Kidney (tissue), 14 donors: Measurements from ENCODE around the gene CLRN3. TPM values are rescaled to one million over a fixed set of nuclear protein-coding genes. Genes with fewer than 3 reads are reported as not detected.

Source experiments
- DNase-seq, 5 donors: peaks; one replicate each; pipeline ENCODE4 v3.0.0-alpha.2; 2013 to 2020
- FAIRE-seq: peaks from 2 replicates; lab custom pipeline; 2012; peaks lifted over from hg19 to GRCh38; lab: Jason Lieb, UNC
- H3K27ac ChIP-seq, 2 donors: one replicate each; pipeline ENCODE4 v1.7.0; 2013; ENCODE audit warnings: low read depth in 2 of 2, low read length in 2 of 2, inconsistent platforms in 1 of 2
- H3K27me3 ChIP-seq: one replicate; pipeline ENCODE4 v1.7.1; 2013; ENCODE audit warnings: low read length, inconsistent platforms; ENCODE audit not compliant: control insufficient read depth, insufficient read depth
- H3K36me3 ChIP-seq, 3 donors: one replicate each; pipeline versions ENCODE4 v1.7.0 to v1.7.1; 2013; ENCODE audit warnings: low read length in 3 of 3, control low read depth in 1 of 3, inconsistent platforms in 1 of 3; ENCODE audit not compliant: insufficient read depth in 3 of 3, control insufficient read depth in 2 of 3
- H3K4me1 ChIP-seq, 3 donors: one replicate each; pipeline versions ENCODE4 v1.7.0 to v1.7.1; 2013; ENCODE audit warnings: low read length in 3 of 3, inconsistent platforms in 1 of 3, low read depth in 1 of 3; ENCODE audit not compliant: control insufficient read depth in 2 of 3, insufficient read depth in 2 of 3
- H3K4me3 ChIP-seq, 3 donors: one replicate each; pipeline versions ENCODE4 v1.7.0 to v1.8.1; 2013; ENCODE audit warnings: low read length in 3 of 3, control low read depth in 1 of 3, inconsistent platforms in 1 of 3
- H3K9ac ChIP-seq, 3 donors: one replicate each; pipeline versions ENCODE4 v1.7.0 to v1.7.1; 2013; ENCODE audit warnings: low read length in 3 of 3, control low read depth in 1 of 3, inconsistent platforms in 1 of 3
- H3K9me3 ChIP-seq, 3 donors: one replicate each; pipeline versions ENCODE4 v1.7.0 to v1.7.1; 2013; ENCODE audit warnings: low read length in 3 of 3, control low read depth in 1 of 3, inconsistent platforms in 1 of 3; ENCODE audit not compliant: control insufficient read depth in 2 of 3, insufficient read depth in 1 of 3
- CTCF ChIP-seq: IDR thresholded peaks from 3 replicates; pipeline ENCODE4 v1.5.1; 2012; ENCODE audit warnings: mild to moderate bottlenecking, moderate library complexity, borderline replicate concordance; ENCODE audit not compliant: insufficient read depth; ENCODE audit errors: extremely low read depth
- intact Hi-C: fragments of 100-400 bp; cut with DNase I; formaldehyde crosslinking; loops from one replicate; pipeline ENCODE4 v1.11.1; 2022
- polyA plus RNA-seq: library from polyadenylated mRNA; stranded (reverse); fragments of 350-450 nt; fragmentation: Illumina TruSeq; extraction: RNeasy Lipid Tissue Mini Kit (QIAGEN cat#74804); gene quantifications from one replicate; pipeline ENCODE4 v1.2.3, GENCODE V29; 2014; ENCODE audit warnings: low read depth, low replicate concordance; ENCODE audit not compliant: insufficient read depth
- total RNA-seq: library from RNA; stranded (reverse); fragmentation: NEBNext Ultra II Directional; extraction: Animal tissue kit (Norgen Biotek cat#: 25700); gene quantifications from one replicate; pipeline ENCODE4 v1.2.1, GENCODE V29; 2021
- donor health status: control.
- donor health status: control.
- donor health status: control.
- donor health status: control.
- donor health status: control.
- donor health status: DM: yes; HTN: yes; CAD: no.
- donor health status: Normal renal cell carcinoma (clear cell type).

The CLRN3 gene
- total and polyA plus RNA-seq, 2 donors from 2014 or later = 9.4 to 42.1 TPM

DNA sequence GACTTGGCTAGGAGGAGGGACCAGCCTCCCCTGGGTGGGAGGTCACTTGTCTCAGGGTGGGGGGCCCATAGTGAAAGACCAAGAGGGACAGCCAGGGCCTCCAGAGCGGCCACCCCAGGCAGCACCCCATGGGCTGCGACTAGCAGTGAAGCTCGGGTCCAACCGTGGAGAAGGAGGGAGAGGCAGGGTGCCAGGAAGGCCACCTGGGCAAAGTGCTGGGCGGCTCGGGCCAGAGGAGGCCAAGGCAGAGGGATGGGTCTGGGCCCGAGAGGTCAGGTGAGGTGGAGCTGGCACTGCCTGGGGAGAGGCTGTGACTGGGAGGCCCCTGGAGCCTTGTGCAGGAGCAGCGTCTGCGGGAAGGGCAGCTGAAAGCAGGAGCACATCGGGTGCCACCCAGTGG lies 41.8 kb downstream of the CLRN3 start:
- no peak for FAIRE-seq
- no peaks in the 10 kb centered on the region for H3K27me3 ChIP-seq
- no peaks in the 10 kb centered on the region for H3K4me1 ChIP-seq
- peak in 1 of 5 donors; percentile 8 for DNase-seq
- H3K9ac ChIP-seq = no peak overlapping the region
- intact Hi-C loops = no loop called here
- H3K27ac ChIP-seq = no peak overlapping the region
- no peaks in the 10 kb centered on the region for H3K9me3 ChIP-seq
- H3K36me3 ChIP-seq = no peaks in the 10 kb centered on the region
- no peak for TF ChIP-seq CTCF
- H3K4me3 ChIP-seq = no peak overlapping the region

GRCh38 chr10:127849921-127850320 lies 42.8 kb downstream of the CLRN3 start:
- Histone ChIP-seq H3K36me3 (no peaks in the 10 kb centered on the region), H3K9ac (no peak overlapping the region), H3K27ac (no peak overlapping the region), H3K27me3 (no peaks in the 10 kb centered on the region), H3K4me1 (no peaks in the 10 kb centered on the region), H3K9me3 (no peaks in the 10 kb centered on the region), H3K4me3 (no peak overlapping the region)
- no peak for DNase-seq
- no peak for FAIRE-seq
- intact Hi-C loops = no loop called here
- no peak for TF ChIP-seq CTCF

DNA sequence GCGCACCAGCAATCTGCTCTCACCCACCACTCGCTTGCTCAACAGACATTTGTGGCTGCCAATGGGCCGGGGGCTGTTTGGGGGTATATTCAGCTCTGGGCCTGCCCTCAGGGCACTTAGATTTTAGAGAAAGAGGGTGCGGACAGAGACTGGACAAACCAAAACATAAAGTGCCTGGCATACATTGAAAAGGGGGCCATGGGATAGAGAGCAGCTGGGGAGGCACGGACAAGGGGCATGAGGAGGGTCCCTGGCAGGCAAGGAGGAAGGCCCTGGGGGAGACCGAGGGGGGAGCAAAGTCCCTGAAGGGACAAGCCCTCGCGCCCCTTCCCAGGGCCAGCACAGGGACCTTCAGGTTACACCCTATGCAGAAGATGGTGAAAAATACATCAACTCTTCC lies 43.5 kb downstream of the CLRN3 start:
- no peaks in the 10 kb centered on the region for H3K27me3 ChIP-seq
- DNase-seq (no peak), FAIRE-seq (no peak)
- H3K4me1 ChIP-seq = no peaks in the 10 kb centered on the region
- TF ChIP-seq CTCF = no peak
- intact Hi-C loops = no loop called here
- no peaks in the 10 kb centered on the region for H3K9me3 ChIP-seq
- H3K4me3 ChIP-seq = no peak overlapping the region
- no peak overlapping the region for H3K9ac ChIP-seq
- H3K36me3 ChIP-seq = no peaks in the 10 kb centered on the region
- no peak overlapping the region for H3K27ac ChIP-seq

GRCh38 chr10:127848226-127848625 lies 44.5 kb downstream of the CLRN3 start:
- H3K27ac ChIP-seq = no peak overlapping the region
- no peaks in the 10 kb centered on the region for H3K9me3 ChIP-seq
- no peaks in the 10 kb centered on the region for H3K27me3 ChIP-seq
- no peak for FAIRE-seq
- intact Hi-C loops = no loop called here
- no peaks in the 10 kb centered on the region for H3K4me1 ChIP-seq
- H3K36me3 ChIP-seq = no peaks in the 10 kb centered on the region
- H3K9ac ChIP-seq = no peak overlapping the region
- no peak for TF ChIP-seq CTCF
- H3K4me3 ChIP-seq = no peak overlapping the region
- DNase-seq = no peak
